ENCODE measurements around the gene TMEM59.

The TMEM59 gene

GRCh38 chr1:54080598-54081049 lies 27.6 kb upstream of the TMEM59 start:
- no peak for DNase-seq (ENCODE audit: low read depth)
- no peak overlapping the region for H3K4me3 ChIP-seq (ENCODE audit: low read length)
- TF ChIP-seq, protein P1, sequence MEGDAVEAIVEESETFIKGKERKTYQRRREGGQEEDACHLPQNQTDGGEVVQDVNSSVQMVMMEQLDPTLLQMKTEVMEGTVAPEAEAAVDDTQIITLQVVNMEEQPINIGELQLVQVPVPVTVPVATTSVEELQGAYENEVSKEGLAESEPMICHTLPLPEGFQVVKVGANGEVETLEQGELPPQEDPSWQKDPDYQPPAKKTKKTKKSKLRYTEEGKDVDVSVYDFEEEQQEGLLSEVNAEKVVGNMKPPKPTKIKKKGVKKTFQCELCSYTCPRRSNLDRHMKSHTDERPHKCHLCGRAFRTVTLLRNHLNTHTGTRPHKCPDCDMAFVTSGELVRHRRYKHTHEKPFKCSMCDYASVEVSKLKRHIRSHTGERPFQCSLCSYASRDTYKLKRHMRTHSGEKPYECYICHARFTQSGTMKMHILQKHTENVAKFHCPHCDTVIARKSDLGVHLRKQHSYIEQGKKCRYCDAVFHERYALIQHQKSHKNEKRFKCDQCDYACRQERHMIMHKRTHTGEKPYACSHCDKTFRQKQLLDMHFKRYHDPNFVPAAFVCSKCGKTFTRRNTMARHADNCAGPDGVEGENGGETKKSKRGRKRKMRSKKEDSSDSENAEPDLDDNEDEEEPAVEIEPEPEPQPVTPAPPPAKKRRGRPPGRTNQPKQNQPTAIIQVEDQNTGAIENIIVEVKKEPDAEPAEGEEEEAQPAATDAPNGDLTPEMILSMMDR (conservative IDR thresholded peaks at IDR 0.05; ENCODE audit: low read depth, low read length) = no peak

GRCh38 chr1:54077359-54077758 lies 24.4 kb upstream of the TMEM59 start:
- no peak for DNase-seq (ENCODE audit: low read depth)
- H3K4me3 ChIP-seq (ENCODE audit: low read length) = no peak overlapping the region
- TF ChIP-seq, protein P1 (conservative IDR thresholded peaks at IDR 0.05; ENCODE audit: low read depth, low read length) = no peak

GRCh38 chr1:54070171-54070837 lies 17.3 kb upstream of the TMEM59 start:
- H3K4me3 ChIP-seq (ENCODE audit: low read length) = no peak overlapping the region
- TF ChIP-seq, protein P1 (conservative IDR thresholded peaks at IDR 0.05; ENCODE audit: low read depth, low read length) = peak; percentile 81
- no peak for DNase-seq (ENCODE audit: low read depth)

DNA sequence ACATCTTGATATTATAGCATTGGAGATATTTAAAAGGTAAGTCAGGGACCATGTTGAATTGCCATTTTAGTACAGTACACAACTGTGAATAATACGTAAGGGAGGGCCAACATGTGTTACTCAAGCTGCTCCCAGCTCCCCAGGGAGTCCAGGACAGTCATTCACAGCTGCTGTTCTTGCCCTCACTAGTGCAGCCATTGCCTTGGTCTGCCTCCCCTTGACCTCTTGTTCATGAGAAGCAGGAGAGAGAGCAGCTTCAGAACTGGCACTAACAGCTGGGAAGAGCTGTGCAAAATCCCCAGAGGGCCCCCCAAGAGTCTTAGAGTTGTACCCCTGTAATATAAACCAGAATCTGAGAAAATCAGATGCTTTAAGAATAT lies 16.8 kb upstream of the TMEM59 start:
- DNase-seq (ENCODE audit: low read depth) = no peak
- TF ChIP-seq, protein P1 (conservative IDR thresholded peaks at IDR 0.05; ENCODE audit: low read depth, low read length) = no peak
- no peak overlapping the region for H3K4me3 ChIP-seq (ENCODE audit: low read length)

DNA sequence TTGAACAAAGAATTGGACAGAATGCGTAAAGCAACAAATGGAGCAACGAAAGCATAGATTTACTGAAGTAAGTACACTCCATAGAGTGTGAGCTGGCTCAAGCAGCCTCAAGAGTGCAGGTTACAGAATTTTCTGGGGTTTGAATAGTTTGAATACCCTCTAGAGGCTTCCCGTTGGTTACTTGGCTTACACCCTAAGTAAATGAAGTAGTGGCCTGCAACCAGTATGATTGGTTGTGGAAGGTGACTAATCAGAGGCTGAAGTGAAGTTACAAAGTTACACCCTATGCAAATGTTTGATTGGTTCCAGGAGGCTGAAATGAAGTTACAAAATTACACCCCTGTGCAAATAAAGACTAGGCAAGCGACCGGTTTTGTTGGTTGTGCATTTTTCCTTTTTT lies 11.3 kb upstream of the TMEM59 start:
- DNase-seq (ENCODE audit: low read depth) = no peak
- no peak overlapping the region for H3K4me3 ChIP-seq (ENCODE audit: low read length)
- TF ChIP-seq, protein P1 (conservative IDR thresholded peaks at IDR 0.05; ENCODE audit: low read depth, low read length) = no peak

- TF ChIP-seq, protein P1 (conservative IDR thresholded peaks at IDR 0.05; ENCODE audit: low read depth, low read length) = no peak
- no peak for DNase-seq (ENCODE audit: low read depth)
- H3K4me3 ChIP-seq (ENCODE audit: low read length) = peak overlapping the region; percentile 99
These were observed 1.4 kb upstream of the TMEM59 start for GRCh38 chr1:54054438-54054749.

- TF ChIP-seq, protein P1 (conservative IDR thresholded peaks at IDR 0.05; ENCODE audit: low read depth, low read length) = no peak
- DNase-seq (ENCODE audit: low read depth) = no peak
- peak overlapping the region; percentile 99 for H3K4me3 ChIP-seq (ENCODE audit: low read length)
These were observed 887 bp upstream of the TMEM59 start for GRCh38 chr1:54053745-54054437.

Measured in retinal pigment epithelial cell (primary cell).